Measurements from ENCODE around the gene NOLC1.
"Not testable (repeated sequence)": the region's sequence is repeated elsewhere in the genome, so short reads cannot be mapped to it uniquely, and the experiment has no call there.

NOLC1 gene

DNA sequence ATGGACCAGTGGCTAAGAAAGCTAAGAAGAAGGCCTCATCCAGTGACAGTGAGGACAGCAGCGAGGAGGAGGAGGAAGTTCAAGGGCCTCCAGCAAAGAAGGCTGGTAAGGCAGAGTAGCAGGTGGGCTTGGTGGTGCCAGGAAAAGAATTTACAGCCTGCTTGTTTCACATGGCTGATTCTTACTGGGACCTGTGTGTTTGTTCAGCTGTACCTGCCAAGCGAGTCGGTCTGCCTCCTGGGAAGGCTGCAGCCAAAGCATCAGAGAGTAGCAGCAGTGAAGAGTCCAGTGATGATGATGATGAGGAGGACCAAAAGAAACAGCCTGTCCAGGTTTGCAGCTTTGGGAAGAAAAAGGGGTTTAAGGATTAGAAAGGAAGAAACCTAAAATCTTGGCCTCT is 5.0 kb downstream of the NOLC1 start:
- no peak for DNase-seq

DNA sequence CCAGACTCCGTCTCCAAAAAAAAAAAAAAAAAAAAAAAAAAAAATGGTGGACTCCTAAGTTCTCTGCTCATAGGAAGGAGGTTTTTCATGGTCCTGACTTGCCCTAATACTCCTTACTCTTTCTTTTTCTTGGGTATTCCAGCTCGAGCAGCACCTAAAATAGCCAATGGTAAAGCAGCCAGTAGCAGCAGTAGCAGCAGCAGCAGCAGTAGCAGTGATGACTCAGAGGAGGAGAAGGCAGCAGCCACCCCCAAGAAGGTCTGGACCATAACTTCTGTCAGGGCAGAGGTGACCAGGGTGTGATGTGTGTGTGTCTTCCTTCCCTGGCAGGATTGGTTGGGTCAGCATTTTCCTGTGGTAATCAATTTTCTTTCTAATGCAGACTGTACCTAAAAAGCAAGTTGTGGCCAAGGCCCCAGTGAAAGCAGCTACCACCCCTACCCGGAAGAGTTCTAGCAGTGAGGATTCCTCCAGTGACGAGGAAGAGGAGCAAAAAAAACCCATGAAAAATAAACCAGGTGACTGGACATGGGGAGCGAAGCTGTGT is 6.9 kb downstream of the NOLC1 start:
- DNase-seq, result no peak

DNA sequence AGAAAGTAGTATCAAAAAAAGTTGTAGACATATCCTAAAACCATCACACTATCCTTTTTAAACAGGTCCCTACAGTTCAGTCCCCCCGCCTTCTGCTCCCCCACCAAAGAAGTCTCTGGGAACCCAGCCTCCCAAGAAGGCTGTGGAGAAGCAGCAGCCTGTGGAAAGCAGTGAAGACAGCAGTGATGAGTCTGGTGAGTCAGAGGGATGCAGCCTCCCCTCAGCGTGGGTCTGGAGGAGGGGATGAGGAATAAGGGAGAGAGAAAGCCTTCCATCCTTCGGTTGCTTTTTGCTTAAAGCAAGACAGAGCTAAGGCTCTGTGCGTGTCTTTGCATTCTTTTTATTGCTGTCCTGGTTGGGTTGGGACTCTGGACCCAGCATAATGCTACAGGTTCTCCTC is 7.6 kb downstream of the NOLC1 start:
- no peak for DNase-seq

DNA sequence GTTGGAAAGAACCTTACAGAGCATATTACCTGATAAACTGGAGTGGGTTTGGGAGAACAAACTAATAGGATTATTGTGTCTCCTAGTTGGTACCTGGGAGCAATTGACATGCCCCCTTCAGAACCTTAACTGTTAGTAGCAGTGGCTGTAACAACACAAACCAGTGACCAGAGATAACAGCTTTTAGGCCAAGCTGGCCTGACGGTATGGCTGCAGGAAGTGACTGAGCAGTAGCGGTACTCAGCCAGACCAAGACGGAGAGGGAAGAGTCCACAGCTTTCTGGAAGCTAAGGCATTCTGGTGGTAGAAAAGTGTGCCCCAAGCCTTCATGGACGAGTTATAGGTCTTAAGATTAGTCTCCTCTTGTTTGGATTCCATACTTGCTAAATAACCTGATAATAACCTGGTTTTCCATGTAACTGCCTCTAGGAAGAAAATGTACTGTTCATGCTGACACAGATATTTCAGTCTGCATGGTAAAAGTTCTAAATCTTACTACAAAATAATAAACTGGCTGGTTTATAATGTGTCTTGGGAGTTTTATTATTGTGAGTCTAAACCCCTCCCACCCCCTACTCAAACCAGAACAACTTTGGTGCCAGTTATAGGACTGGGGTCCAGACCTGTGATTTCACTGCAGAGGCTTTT is 11.3 kb downstream of the NOLC1 start:
- DNase-seq, result no peak

DNA sequence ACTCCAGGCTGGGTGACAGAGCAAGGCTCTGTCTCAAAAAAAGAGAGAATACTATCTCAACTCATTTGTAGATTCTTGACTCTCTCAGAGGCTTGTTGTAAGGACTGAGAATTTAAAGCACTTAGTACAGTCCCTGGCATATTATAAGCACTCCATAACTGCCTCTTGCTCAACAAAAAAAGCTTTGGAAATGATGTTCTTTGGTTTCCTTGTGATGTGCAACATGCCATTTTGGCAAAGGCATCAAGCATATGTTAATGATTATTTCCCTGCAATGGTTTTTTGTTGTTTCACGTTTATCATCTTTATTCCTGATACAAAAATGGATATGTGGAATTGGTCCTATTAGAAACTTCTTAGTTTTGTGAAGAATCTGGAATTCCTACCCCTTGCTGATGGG is 15.7 kb downstream of the NOLC1 start:
- DNase-seq, result no peak

- DNase-seq, result no peak
These were observed 18.4 kb downstream of the NOLC1 start for GRCh38 chr10:102170602-102171001.

- DNase-seq, result no peak
These were observed 20.1 kb downstream of the NOLC1 start for GRCh38 chr10:102172288-102172687.

- no peak for DNase-seq
These were observed 23.2 kb downstream of the NOLC1 start for GRCh38 chr10:102175415-102175814.

DNA sequence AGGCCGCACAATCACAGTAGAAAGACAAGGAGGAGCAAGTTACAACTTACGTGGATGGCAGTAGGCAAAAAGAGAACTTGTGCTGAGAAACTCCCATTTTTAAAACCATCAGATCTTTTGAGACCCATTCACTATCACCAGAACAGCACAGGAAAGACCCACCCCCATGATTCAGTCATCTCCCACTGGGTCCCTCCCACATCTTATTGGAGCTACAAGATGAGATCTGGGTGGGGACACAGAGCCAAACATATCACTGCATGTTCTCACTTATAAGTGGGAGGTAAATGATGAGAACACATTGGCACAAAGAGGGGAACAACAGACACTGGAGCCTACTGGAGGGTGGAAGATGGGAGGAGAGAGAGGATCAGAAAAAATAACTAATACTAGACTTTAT is 32.4 kb downstream of the NOLC1 start:
- no peak for DNase-seq

GRCh38 chr10:102185272-102185671 is 33.1 kb downstream of the NOLC1 start:
- DNase-seq, result no peak

DNA sequence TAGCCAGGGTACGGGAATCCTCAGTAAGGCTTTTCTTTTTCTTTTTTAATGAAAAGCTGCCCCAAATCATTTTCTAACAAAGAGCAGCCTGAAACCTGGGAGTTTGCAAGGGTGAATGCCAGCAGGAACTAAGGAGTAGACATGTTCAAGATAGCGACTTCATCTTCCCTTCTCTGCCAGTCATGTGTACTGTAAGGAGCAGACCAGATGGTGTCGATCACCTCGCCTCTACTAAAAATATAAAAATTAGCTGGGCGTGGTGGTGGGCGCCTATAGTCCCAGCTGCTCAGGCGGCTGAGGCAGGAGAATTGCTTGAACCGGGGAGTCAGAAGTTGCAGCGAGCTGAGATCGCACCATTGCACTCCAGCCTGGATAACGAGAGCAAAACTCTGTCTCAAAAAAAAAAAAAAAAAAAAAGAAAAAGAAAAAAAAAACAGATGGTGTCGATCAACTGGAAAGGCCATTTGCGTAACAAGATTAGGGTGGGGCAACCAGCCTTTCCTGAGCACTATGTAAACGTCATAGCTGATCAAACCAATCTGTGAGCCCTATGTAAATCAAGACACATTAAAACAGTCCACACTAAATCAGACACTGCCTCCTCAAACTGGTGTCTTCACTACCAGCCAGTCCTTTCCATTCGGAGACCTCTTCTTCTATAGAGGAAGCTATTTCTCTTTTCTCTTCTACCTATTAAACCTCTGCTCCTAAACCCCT is 33.8 kb downstream of the NOLC1 start:
- no peak for DNase-seq

GRCh38 chr10:102188298-102188940 is 36.2 kb downstream of the NOLC1 start:
- DNase-seq, result no peak

GRCh38 chr10:102188941-102189898 is 37.0 kb downstream of the NOLC1 start:
- DNase-seq, result not testable (repeated sequence)

DNA sequence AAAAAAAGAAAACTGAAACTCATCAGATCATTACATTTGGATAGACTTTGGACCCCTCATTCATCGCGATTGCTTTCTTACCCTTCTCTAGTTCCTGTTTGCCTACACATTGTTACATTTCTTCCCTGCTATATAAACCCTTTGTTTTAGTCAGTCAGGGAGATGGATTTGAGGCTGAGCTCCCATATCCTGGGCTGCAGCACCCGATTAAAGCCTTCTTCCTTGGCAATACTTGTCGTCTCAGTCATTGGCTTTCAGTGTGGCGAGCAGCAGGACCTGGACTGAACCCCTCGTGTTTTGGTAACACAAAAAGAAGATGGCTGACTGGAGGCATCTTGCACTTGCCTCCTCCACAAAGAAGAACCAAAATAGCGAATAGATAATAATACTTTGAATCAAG is 39.8 kb downstream of the NOLC1 start:
- DNase-seq, result no peak

DNA sequence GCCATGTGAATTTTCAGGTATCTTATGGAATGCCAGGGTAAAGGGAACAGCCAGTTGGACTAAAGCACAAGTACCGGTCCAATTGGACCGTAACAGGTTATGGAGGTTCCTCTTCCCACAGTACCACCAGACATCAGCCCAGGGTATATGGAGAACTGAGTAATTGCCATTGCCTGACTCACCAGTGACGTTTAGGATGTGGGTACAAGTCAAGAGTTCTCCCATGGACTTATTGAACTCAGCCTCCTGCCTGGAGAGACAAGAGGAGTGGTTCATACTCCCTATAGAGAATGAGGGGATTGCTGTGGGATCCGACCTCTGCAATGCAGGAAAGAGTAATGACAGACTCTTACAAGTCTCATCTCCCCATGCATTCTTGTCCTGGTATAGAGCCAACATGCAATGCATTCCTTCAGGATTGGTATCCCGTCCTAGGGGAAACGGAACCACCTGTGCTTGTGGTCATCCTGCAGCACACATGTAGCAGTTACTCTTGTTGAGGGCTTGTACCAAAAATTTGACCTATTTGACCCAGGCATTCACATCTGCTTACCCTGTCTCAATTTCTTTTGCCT is 43.2 kb downstream of the NOLC1 start:
- DNase-seq, result no peak

GRCh38 chr10:102196893-102197292 is 44.7 kb downstream of the NOLC1 start:
- no peak for DNase-seq

DNA sequence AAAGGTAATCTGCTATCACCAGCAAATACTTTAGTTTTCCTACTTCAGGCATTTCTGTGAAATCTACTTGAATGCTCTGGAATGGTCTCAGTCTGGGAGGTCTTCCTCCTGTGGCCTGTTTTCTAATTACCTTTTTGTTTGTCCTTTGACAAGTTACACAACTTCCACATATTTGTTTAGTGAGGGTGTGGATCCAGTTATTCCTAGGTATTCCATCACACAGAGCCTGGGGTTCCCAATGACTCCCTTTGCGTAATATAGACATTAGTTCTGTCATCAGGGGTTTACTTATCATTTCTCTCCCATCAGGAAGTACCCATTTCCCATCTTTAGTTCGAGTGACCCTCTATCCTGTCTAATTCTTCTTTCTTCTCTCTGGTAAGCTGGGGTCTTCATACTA is 45.8 kb downstream of the NOLC1 start:
- DNase-seq, result no peak

DNA sequence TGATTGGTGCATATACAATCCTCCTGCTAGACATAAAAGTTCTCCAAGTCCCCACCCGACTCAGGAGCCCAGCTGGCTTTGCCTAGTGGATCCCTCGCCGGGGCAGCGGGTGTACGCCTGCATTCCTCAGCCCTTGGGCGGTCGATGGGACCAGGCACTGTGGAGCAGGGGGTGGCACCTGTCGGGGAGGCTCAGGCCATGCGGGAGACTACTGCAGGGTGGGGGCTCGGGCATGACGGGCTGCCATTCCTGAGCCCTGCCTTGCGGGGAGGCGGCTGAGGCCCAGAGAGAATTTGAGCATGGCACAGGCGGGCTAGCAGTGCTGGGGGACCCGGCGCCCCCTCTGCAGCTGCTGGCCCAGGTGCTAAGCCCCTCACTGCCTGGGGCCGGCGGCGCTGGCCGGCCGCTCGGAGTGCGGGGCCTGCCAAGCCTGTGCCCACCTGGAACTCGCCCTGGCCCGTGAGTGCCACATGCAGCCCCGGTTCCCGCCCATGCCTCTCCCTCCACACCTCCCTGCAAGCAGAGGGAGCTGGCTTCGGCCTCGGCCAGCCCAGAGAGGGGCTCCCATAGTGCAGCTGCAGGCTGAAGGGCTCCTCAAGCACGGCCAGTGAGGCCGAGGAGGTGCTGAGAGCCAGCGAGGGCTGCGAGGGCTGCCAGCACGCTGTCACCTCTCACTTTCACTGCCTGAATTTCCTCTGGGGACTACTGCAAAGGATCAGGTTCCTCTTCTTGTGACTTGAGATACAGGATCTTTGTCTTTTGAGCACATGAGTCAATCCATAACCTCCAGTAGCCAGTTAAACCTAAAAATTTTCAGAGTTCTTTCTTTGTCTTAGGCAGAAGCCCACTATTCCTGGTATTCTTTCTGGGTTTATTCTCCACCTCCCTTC is 48.8 kb downstream of the NOLC1 start:
- DNase-seq, result no peak

DNA sequence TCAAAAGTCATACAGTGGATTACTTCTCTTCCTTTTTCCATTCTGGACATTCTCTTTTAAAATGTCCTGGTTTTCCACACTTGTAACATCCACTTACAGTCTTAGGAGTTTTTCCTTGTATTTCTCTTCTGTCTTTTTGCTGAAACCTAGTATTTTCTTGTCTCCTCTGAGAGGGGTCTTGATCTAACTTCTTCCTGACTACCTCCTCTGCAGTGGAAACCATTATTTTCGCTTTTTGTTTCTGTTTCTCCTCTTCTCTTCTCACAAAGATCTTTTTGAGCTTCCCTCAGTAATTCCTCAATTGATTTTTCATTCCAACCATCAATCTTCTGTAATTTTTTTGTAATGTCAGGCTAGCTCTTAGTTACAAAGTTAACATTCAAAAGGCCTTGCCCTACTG is 50.2 kb downstream of the NOLC1 start:
- DNase-seq, result no peak

- DNase-seq, result no peak
These were observed 56.3 kb downstream of the NOLC1 start for GRCh38 chr10:102208311-102209035.
